Measurements from ENCODE around the gene JUND.

DNA sequence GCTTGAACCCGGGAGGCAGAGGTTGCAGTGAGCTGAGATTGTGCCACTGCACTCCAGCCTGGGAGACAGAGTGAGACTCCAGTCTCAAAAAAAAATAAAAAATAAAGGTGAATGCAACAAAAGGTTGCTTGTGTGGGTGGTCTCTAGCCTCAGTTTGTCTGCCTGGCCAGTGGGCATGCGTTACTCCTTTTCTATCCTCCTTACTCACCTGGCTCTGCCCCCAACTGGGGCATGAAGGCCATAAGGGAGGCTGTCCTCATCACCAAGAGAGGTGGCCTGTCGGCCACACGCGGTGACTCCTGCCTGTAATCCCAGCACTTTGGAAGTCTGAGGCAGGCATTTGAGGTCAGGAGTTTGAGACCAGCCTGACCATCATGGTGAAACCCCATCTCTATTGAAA is 1.9 kb upstream of the JUND start:
- TF ChIP-seq, protein P1, sequence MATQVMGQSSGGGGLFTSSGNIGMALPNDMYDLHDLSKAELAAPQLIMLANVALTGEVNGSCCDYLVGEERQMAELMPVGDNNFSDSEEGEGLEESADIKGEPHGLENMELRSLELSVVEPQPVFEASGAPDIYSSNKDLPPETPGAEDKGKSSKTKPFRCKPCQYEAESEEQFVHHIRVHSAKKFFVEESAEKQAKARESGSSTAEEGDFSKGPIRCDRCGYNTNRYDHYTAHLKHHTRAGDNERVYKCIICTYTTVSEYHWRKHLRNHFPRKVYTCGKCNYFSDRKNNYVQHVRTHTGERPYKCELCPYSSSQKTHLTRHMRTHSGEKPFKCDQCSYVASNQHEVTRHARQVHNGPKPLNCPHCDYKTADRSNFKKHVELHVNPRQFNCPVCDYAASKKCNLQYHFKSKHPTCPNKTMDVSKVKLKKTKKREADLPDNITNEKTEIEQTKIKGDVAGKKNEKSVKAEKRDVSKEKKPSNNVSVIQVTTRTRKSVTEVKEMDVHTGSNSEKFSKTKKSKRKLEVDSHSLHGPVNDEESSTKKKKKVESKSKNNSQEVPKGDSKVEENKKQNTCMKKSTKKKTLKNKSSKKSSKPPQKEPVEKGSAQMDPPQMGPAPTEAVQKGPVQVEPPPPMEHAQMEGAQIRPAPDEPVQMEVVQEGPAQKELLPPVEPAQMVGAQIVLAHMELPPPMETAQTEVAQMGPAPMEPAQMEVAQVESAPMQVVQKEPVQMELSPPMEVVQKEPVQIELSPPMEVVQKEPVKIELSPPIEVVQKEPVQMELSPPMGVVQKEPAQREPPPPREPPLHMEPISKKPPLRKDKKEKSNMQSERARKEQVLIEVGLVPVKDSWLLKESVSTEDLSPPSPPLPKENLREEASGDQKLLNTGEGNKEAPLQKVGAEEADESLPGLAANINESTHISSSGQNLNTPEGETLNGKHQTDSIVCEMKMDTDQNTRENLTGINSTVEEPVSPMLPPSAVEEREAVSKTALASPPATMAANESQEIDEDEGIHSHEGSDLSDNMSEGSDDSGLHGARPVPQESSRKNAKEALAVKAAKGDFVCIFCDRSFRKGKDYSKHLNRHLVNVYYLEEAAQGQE (IDR thresholded peaks at IDR 0.05; ENCODE audit: low read depth), result no peak
- TF ChIP-seq EP300 (IDR thresholded peaks at IDR 0.05; ENCODE audit: borderline replicate concordance) (no peak), YY1 (IDR thresholded peaks at IDR 0.05; ENCODE audit: low read depth) (no peak), ZBTB7A (IDR thresholded peaks at IDR 0.05; ENCODE audit: low read depth) (no peak), TAF1 (IDR thresholded peaks at IDR 0.05; ENCODE audit: low read depth) (no peak)
